Lung microvascular endothelial cell (primary cell): Measurements from ENCODE around the gene NUB1. TPM values are rescaled to one million over a fixed set of nuclear protein-coding genes. Genes with fewer than 3 reads are reported as not detected.

Experiments
- DNase-seq, 2 donors: peaks; one replicate each; pipeline versions ENCODE4 v3.0.0 to v3.0.0-alpha.2; 2010; ENCODE audit warnings: low read depth in 2 of 2
- total RNA-seq: library from RNA; depleted of rRNA; stranded (reverse); fragments of >200 nt; gene quantifications from 2 replicates; pipeline ENCODE4 v1.2.1, GENCODE V29; 2014

NUB1 gene
- total RNA-seq, 1 donor from 2014 or later, result 31.2 TPM

- no peak for DNase-seq
Observed at GRCh38 chr7:151375530-151376217, 34.1 kb downstream of the NUB1 start.

DNA sequence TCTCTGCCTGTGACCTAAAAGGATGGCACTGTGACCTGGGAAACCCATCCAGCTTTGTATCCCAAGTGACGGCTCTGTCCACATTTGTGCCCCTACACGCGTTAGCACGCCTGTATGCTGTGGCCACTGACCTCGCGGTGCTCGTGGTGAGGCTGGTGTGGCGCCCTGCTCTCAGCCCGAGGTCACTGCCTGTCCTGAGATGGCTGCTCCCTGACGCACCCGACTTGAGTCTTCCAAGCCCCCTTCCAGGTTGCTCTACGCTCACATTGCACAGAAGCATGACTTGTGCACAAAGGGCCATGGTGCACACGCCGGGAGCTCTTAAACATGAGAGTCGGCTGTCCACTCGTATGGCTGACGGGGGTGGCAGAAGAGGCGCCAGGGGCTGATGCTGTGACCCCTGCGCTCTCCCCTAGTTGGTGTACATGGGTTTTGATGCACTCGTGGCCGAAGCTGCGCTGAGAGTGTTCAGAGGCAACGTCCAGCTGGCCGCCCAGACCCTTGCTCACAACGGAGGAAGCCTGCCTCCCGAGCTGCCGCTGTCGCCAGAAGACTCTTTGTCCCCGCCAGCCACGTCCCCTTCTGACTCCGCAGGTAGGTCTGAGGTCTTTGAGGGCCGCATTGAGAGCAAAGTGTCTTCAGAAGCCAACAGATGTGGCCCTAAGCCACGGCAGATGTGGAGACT lies 34.7 kb downstream of the NUB1 start:
- DNase-seq, result no peak

- no peak for DNase-seq
Observed at GRCh38 chr7:151377406-151377805, 35.8 kb downstream of the NUB1 start.

DNA sequence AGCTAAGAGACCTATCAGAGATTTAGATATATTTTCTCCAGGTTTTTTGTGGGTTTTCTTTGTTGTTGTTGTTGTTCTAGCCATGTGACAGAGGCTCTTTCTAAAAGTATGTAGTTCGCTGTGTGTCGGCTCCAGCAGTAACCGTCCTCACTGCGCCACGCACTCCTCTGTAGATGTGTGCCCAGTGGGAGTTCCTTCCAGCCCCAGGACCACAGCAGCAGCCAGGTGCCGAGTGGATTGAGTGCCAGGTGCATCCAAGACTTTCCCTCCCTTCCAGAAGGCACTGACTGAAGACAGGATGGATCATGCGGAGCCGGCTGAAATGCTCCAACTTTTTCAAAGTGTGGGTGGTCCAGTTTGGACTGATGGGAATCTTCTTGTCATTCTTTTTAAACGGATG lies 36.4 kb downstream of the NUB1 start:
- DNase-seq, result no peak

- DNase-seq, result no peak
Observed at GRCh38 chr7:151378496-151379192, 37.0 kb downstream of the NUB1 start.

- no peak for DNase-seq
Observed at GRCh38 chr7:151379193-151379520, 37.5 kb downstream of the NUB1 start.

- DNase-seq, result no peak
Observed at GRCh38 chr7:151379534-151380198, 38.1 kb downstream of the NUB1 start.

GRCh38 chr7:151380199-151381097 lies 38.8 kb downstream of the NUB1 start:
- no peak for DNase-seq

- no peak for DNase-seq
Observed at GRCh38 chr7:151381098-151381347, 39.4 kb downstream of the NUB1 start.

GRCh38 chr7:151381348-151382078 lies 39.9 kb downstream of the NUB1 start:
- no peak for DNase-seq

DNA sequence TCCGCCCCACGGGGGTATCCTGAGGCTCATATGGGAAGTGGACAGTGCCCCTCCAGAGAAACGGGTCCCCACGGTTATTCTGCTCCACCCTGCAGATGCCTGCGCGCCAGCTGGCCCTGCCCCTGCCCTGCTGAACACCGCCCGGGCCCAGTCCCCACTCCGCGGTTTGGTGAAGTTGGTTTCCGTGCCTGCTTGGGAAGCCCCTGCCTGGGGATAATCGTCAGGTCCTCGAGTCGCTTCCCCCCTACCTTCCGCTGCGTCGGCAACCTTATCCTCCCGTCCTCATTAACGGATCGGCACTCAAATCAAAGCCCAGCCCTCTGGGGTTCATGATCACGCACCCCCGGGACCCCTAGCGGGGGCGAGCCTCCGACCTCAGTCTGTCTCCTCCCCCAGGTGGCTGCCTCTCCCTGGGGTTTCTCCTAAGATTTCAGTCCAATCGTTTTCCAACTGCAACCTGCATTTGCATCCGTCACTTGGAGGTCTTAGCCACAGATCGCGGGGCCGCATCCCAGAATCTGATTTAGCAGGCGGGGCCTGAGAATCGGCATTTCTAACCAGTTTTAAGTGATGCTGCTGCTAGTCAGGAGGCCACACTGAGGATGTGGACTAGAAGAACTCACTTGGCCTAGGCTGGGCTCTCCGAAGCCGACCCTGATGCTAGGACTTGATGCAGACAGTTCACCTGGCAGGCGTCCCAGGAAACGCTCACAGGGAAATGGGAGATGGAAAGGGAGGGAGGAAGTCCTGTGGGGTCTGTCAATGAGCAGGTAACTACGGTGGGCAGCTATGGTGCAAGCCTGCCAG lies 40.7 kb downstream of the NUB1 start:
- DNase-seq, result no peak

DNA sequence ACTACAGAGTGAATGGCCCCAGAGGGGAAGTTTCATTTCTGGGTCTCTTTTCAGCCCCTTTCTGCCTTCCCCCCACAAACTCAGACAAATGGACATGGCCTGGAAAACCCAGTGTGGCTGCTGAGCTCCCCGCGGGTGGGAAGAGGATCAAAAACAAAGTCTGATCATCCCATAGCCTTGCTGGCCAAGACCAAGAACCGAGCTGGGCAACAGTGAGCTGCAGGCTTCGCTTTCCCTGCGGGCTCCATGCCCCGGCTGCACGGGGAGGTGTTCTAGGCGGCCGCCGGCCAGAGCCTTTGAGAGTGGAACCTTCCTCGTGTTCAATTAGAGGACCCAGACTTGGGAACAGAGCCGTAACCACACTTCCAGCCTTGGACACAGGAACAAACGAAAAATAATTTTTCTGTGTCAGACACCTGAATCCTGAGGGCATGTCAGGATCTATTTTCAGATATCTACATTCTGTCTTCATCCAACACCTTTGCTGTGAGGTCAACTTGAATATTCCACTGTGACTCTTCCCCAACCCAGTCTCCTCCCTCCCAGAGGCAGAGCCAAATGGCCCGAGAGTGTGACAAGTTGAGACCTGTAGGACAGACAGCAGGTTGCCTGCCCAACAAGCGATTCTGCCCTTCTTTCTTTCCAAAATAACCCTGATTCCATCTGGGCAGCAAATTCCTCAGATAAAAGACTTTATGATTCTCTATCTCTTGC lies 42.2 kb downstream of the NUB1 start:
- no peak for DNase-seq

DNA sequence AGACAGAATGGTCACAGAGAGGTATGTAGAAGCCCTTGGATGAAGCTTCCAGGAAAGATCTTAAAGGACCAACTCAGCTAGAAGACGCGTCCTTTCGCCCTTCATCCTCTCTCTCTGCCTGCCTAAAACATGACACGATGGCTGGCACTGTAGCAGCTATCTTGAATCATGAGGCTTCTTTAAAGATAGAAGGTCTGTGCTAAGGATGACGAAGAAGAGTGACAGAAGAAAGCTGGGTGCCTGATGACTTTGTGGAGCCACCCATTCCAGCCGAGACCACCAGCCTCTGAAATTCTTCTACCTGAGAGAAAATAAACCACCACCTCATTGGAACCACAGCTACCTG lies 42.7 kb downstream of the NUB1 start:
- DNase-seq, result no peak

DNA sequence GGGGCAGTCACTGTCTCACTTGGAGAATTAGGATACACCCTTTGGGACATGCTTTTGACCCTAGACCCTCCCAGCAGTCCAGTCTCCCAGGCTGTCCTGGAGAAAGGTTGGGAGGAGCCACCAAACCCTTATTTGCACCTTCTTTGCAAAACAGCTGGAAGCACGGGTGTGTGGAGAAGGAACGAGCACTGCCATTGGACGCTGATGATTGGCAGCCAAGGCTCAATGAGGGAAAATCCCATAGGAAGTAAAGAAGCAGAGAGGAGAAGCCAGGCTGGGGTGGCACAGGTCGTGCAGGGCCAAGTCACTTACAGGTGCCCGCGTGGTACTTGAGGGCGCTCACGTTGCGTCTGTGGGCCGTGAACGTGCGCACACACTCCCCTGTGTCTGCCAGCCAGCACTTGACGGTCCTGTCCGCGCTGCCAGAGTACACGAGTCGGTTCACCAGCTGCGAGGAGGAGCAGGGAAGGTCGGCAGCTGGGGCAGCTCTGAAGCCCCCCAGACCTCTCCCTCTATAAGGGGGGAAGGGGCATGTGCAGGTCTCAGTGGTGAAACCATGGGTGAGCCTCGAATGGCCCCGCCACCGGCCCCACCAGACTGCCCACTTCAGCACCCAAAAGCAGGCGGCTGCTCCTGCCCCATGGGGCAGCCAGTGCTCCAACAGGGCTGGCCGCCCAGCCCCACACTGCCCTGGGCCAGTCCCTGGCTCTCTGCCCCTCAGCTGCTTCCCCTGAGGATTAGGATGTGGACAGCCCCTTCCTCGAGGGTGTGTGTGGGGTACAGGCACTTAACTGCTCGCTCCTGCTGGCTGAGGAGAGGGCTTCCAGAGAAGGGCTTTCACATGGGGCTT lies 43.4 kb downstream of the NUB1 start:
- DNase-seq, result no peak

GRCh38 chr7:151385626-151386300 lies 44.2 kb downstream of the NUB1 start:
- no peak for DNase-seq

DNA sequence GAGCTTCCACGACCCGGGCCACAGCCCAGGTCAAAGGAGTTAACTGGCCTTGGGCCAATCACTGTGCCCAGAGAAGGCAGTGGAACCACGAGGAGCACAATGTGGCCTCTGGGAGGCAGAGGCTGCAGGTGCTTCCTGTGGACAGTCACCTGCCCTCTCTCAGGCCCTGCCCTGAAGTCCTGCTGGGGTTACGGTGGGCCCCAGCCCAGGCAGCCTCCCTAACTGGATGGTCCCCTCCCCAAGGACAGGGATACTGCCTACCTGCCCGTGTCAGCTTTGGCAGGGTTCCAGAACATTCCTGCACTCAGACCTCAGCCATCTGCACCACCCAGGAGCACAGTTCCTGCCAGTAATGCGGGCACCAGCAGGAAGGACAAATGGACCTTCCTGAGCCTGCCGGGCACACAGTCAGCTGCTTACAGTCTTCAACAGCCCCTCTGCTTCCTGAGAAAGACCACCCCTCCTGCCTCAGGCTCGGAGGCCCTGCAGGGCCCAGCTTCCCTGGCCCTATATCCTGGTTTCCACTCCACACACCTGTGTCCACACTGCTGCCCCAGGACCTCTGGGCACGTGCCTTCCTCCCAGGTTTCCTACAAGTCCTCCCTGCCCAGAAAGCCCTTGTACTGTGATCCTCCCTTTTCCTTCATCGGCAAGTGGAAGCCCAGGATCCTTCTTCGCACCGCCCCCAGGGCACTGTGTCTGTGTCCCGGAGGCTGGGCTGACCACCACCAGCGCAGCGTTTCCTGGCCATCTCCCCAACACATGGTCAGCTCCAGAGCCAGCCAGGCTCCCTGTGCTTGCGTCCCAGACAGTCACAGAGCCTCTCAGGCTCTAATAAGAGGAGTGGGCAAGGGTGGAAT lies 44.9 kb downstream of the NUB1 start:
- no peak for DNase-seq
